HEK293 (cell line): ENCODE data around the gene TMEM125.

Experiments
- CTCF ChIA-PET: fragments of 350-600 bp; formaldehyde crosslinking; extraction: SDS; loops from one replicate; lab custom pipeline; 2021; ENCODE audit warnings: antibody characterized with exemption; lab: Yijun Ruan, JAX
- POLR2A ChIA-PET: fragments of 300-600 bp; formaldehyde crosslinking; extraction: SDS; loops from one replicate; lab custom pipeline; 2020; ENCODE audit warnings: antibody characterized with exemption, inconsistent platforms; lab: Yijun Ruan, JAX
- H3K27ac ChIP-seq: fragments of 200-500 bp; sonication (Bioruptor generic); 2 replicates; pipeline ENCODE4 v1.5.1; 2014; ENCODE audit warnings: low read depth, low read length, control low read depth, inconsistent platforms; ENCODE audit errors: extremely low read depth
- H3K36me3 ChIP-seq, 2 experiments: fragments of 200-500 bp in 1 of 2; sonication (Bioruptor generic) in 1 of 2; 1 replicate in 1 of 2; 2 replicates in 1 of 2; pipeline ENCODE4 v1.5.1; 2014 to 2017; ENCODE audit warnings: inconsistent platforms in 2 of 2, low read length in 2 of 2; ENCODE audit not compliant: control insufficient read depth in 2 of 2, insufficient read depth in 1 of 2
- H3K4me1 ChIP-seq: fragments of 200-500 bp; sonication (Bioruptor generic); 2 replicates; pipeline ENCODE4 v1.5.1; 2014; ENCODE audit warnings: mild to moderate bottlenecking, low read length, inconsistent platforms; ENCODE audit not compliant: control insufficient read depth, insufficient read depth
- H3K4me3 ChIP-seq: 2 replicates; pipeline ENCODE4 v1.5.1; 2011; ENCODE audit warnings: low read depth, mild to moderate bottlenecking, control low read depth, low read length, moderate library complexity
- H3K9me3 ChIP-seq: fragments of 200-500 bp; sonication (Bioruptor generic); 2 replicates; pipeline ENCODE4 v1.5.1; 2014; ENCODE audit warnings: low read depth, low read length, inconsistent platforms; ENCODE audit not compliant: control insufficient read depth, insufficient read depth
- EGR2 ChIP-seq: fragments of 450-650 bp; formaldehyde crosslinking; IDR thresholded peaks from 2 replicates; pipeline ENCODE4 v1.5.1; 2016; ENCODE audit warnings: low read depth, missing biosample characterization, missing genetic modification characterization
- GFI1B ChIP-seq: fragments of 450-650 bp; formaldehyde crosslinking; IDR thresholded peaks from 2 replicates; pipeline ENCODE4 v1.5.1; 2016; ENCODE audit warnings: missing biosample characterization, missing genetic modification characterization
- GLIS1 ChIP-seq: fragments of 450-650 bp; formaldehyde crosslinking; IDR thresholded peaks from 2 replicates; pipeline ENCODE4 v1.5.1; 2016; ENCODE audit warnings: missing biosample characterization, missing genetic modification characterization
- HOXA7 ChIP-seq: sonication (generic); formaldehyde crosslinking; IDR thresholded peaks from 2 replicates; pipeline ENCODE4 v1.8.1; 2022; ENCODE audit warnings: missing genetic modification reagents, borderline replicate concordance
- OVOL3 ChIP-seq: fragments of 450-650 bp; formaldehyde crosslinking; IDR thresholded peaks from 2 replicates; pipeline ENCODE4 v1.5.1; 2016; ENCODE audit warnings: missing biosample characterization, missing genetic modification characterization
- PATZ1 ChIP-seq: fragments of 450-650 bp; formaldehyde crosslinking; IDR thresholded peaks from 2 replicates; pipeline ENCODE4 v1.5.1; 2016; ENCODE audit warnings: missing biosample characterization, missing genetic modification characterization
- SP7 ChIP-seq: fragments of 450-650 bp; formaldehyde crosslinking; IDR thresholded peaks from 2 replicates; pipeline ENCODE4 v1.5.1; 2016; ENCODE audit warnings: missing biosample characterization, missing genetic modification characterization
- ZNF146 ChIP-seq: fragments of 450-650 bp; formaldehyde crosslinking; IDR thresholded peaks from 2 replicates; pipeline ENCODE4 v1.5.1; 2016; ENCODE audit warnings: missing biosample characterization, missing genetic modification characterization
- ZNF148 ChIP-seq: fragments of 450-650 bp; formaldehyde crosslinking; IDR thresholded peaks from 2 replicates; pipeline ENCODE4 v1.5.0; 2017; ENCODE audit warnings: missing biosample characterization, missing genetic modification characterization, borderline replicate concordance
- ZNF157 ChIP-seq: fragments of 450-650 bp; formaldehyde crosslinking; IDR thresholded peaks from 2 replicates; pipeline ENCODE4 v1.5.1; 2016; ENCODE audit warnings: missing biosample characterization, missing genetic modification characterization
- ZNF184 ChIP-seq: fragments of 450-650 bp; IDR thresholded peaks from 2 replicates; pipeline ENCODE4 v1.5.1; 2018; ENCODE audit warnings: missing biosample characterization, mild to moderate bottlenecking, missing genetic modification characterization
- ZNF214 ChIP-seq: fragments of 450-650 bp; formaldehyde crosslinking; IDR thresholded peaks from 2 replicates; pipeline ENCODE4 v1.5.1; 2017; ENCODE audit warnings: missing biosample characterization, mild to moderate bottlenecking, missing genetic modification characterization, borderline replicate concordance
- ZNF23 ChIP-seq: fragments of 450-650 bp; formaldehyde crosslinking; IDR thresholded peaks from 2 replicates; pipeline ENCODE4 v1.5.1; 2016; ENCODE audit warnings: missing biosample characterization, missing genetic modification characterization, borderline replicate concordance
- ZNF394 ChIP-seq: fragments of 450-650 bp; formaldehyde crosslinking; IDR thresholded peaks from 2 replicates; pipeline ENCODE4 v1.5.1; 2016; ENCODE audit warnings: missing biosample characterization, missing genetic modification characterization, mild to moderate bottlenecking, moderate library complexity, borderline replicate concordance
- ZNF501 ChIP-seq: fragments of 450-650 bp; formaldehyde crosslinking; IDR thresholded peaks from 2 replicates; pipeline ENCODE4 v1.5.1; 2016; ENCODE audit warnings: missing biosample characterization, missing genetic modification characterization
- ZNF548 ChIP-seq: fragments of 450-650 bp; formaldehyde crosslinking; IDR thresholded peaks from 2 replicates; pipeline ENCODE4 v1.5.1; 2016; ENCODE audit warnings: missing biosample characterization, missing genetic modification characterization
- ZNF555 ChIP-seq: fragments of 450-650 bp; formaldehyde crosslinking; conservative IDR thresholded peaks from 2 replicates; pipeline ENCODE4 v1.5.1; 2017; ENCODE audit warnings: missing biosample characterization, mild to moderate bottlenecking, missing genetic modification characterization, inconsistent platforms
- ZNF560 ChIP-seq: fragments of 450-650 bp; formaldehyde crosslinking; IDR thresholded peaks from 2 replicates; pipeline ENCODE4 v1.5.1; 2017; ENCODE audit warnings: missing biosample characterization, missing genetic modification characterization, borderline replicate concordance
- ZNF571 ChIP-seq: fragments of 450-650 bp; formaldehyde crosslinking; IDR thresholded peaks from 2 replicates; pipeline ENCODE4 v1.5.0; 2017; ENCODE audit warnings: missing biosample characterization, missing genetic modification characterization
- ZNF585B ChIP-seq: fragments of 450-650 bp; formaldehyde crosslinking; IDR thresholded peaks from 2 replicates; pipeline ENCODE4 v1.5.1; 2016; ENCODE audit warnings: missing biosample characterization, missing genetic modification characterization
- ZNF610 ChIP-seq: fragments of 450-650 bp; formaldehyde crosslinking; IDR thresholded peaks from 2 replicates; pipeline ENCODE4 v1.5.1; 2016; ENCODE audit warnings: missing biosample characterization, missing genetic modification characterization, borderline replicate concordance
- ZNF654 ChIP-seq: fragments of 450-650 bp; formaldehyde crosslinking; IDR thresholded peaks from 2 replicates; pipeline ENCODE4 v1.5.1; 2016; ENCODE audit warnings: low read depth, missing biosample characterization, missing genetic modification characterization
- ZNF660 ChIP-seq: fragments of 450-650 bp; IDR thresholded peaks from 2 replicates; pipeline ENCODE4 v1.5.1; 2018; ENCODE audit warnings: missing biosample characterization, mild to moderate bottlenecking, missing genetic modification characterization
- ZNF777 ChIP-seq: fragments of 450-650 bp; formaldehyde crosslinking; IDR thresholded peaks from 2 replicates; pipeline ENCODE4 v1.5.1; 2017; ENCODE audit warnings: missing biosample characterization, missing genetic modification characterization, borderline replicate concordance
- ZNF830 ChIP-seq: fragments of 450-650 bp; IDR thresholded peaks from 2 replicates; pipeline ENCODE4 v1.5.0; 2018; ENCODE audit warnings: missing biosample characterization, missing genetic modification characterization, low read depth, mild to moderate bottlenecking, moderate library complexity
- TF ChIP-seq, protein P1 (sequence below): fragments of 450-650 bp; formaldehyde crosslinking; IDR thresholded peaks from 2 replicates; pipeline ENCODE4 v1.5.1; 2016; ENCODE audit warnings: missing biosample characterization, missing genetic modification characterization, low read depth

TMEM125 gene

DNA sequence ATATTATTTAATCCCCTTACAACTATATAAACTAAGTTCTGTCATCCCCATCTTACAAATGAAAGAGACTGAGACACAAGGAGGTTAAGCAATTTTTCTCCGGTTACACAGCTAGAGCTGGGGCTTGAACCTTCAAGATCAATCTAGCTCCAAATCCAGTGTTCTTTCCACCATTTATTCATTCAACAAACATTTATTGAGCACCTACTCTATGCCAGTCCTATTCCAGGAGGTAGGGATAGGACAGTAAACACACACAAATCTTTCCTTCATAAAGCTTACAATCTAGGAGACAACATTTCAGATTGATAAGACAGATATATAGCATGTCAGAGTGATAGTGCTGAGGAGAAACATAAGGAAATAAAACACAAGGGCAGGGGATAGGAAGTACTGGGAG lies 2.9 kb upstream of the TMEM125 start:
- Histone ChIP-seq H3K36me3 (no peaks in the 10 kb centered on the region), H3K9me3 (no peaks in the 10 kb centered on the region), H3K4me1 (no peaks in the 10 kb centered on the region), H3K4me3 (no peak overlapping the region), H3K27ac (no peak overlapping the region)
- ChIA-PET CTCF (interaction anchor here (1.0 kb wide), 1 partner anchor 19 kb away, joined by 5 read pairs; no protein-coding TSS in a partner anchor), POLR2A (no interaction called here)
- no peak for TF ChIP-seq ZNF555
- TF ChIP-seq ZNF501 (tag by site-specific recombination) = no peak
- no peak for TF ChIP-seq PATZ1 (tag by site-specific recombination)
- TF ChIP-seq ZNF157 (tag by site-specific recombination) = no peak
- no peak for TF ChIP-seq ZNF560 (tag by site-specific recombination)
- TF ChIP-seq ZNF654 = no peak
- no peak for TF ChIP-seq ZNF548
- no peak for TF ChIP-seq EGR2 (tag by site-specific recombination)
- TF ChIP-seq ZNF148 (tag by site-specific recombination) = no peak

DNA sequence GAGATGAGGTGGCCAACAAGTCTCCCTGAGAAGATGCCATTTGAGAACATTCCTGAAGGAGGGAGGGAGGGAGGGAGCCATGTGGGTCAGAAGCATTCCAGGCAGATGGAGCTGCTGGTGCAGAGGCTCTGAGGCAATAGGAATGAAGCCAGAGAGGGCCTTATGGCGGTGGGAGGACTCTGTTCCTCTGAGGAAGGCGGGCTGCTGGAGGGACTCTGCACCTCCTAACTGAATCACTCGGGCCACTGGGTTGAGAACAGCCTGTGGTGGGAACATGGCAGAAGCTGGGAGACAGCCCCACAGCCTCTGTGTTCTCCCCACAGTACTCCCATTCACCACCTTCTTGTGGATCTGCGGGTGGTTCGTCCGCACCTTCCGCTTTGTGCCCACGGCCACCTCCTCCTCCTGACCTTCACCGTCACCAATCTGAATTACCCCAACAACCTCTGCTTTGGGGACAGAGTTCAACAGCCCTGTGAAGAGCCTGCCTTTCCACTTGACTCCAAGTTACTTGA lies 2.4 kb upstream of the TMEM125 start:
- ChIA-PET POLR2A (no interaction called here), CTCF (interaction anchor here (0.6 to 1.0 kb wide), 2 partner anchors 19 to 1452 kb away, joined by 3 to 5 read pairs; no protein-coding TSS in a partner anchor)
- TF ChIP-seq GLIS1 = no peak
- TF ChIP-seq ZNF610 (tag by site-specific recombination) = no peak

GRCh38 chr1:43267818-43268425 lies 1.9 kb upstream of the TMEM125 start:
- H3K36me3 ChIP-seq = no peaks in the 10 kb centered on the region
- H3K27ac ChIP-seq = no peak overlapping the region
- no peaks in the 10 kb centered on the region for H3K4me1 ChIP-seq
- ChIA-PET CTCF (interaction anchor here (0.6 kb wide), 1 partner anchor 1453 kb away, joined by 3 read pairs; no protein-coding TSS in a partner anchor), POLR2A (no interaction called here)
- TF ChIP-seq SP7 (tag by site-specific recombination) = no peak
- no peak for TF ChIP-seq ZNF585B
- TF ChIP-seq ZNF830 = no peak
- no peak for TF ChIP-seq ZNF394 (tag by site-specific recombination)
- TF ChIP-seq, protein P1, sequence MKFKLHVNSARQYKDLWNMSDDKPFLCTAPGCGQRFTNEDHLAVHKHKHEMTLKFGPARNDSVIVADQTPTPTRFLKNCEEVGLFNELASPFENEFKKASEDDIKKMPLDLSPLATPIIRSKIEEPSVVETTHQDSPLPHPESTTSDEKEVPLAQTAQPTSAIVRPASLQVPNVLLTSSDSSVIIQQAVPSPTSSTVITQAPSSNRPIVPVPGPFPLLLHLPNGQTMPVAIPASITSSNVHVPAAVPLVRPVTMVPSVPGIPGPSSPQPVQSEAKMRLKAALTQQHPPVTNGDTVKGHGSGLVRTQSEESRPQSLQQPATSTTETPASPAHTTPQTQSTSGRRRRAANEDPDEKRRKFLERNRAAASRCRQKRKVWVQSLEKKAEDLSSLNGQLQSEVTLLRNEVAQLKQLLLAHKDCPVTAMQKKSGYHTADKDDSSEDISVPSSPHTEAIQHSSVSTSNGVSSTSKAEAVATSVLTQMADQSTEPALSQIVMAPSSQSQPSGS (tag by site-specific recombination) = no peak
- TF ChIP-seq ZNF157 (tag by site-specific recombination) = no peak
- TF ChIP-seq HOXA7 = no peak
- TF ChIP-seq ZNF23 (tag by site-specific recombination) = no peak
- TF ChIP-seq ZNF571 (tag by site-specific recombination) = no peak
- no peak for TF ChIP-seq OVOL3 (tag by site-specific recombination)
- TF ChIP-seq GFI1B (tag by site-specific recombination) = no peak
- no peak for TF ChIP-seq ZNF777 (tag by site-specific recombination)
- TF ChIP-seq ZNF560 (tag by site-specific recombination) = no peak
- TF ChIP-seq ZNF184 (tag by site-specific recombination) = no peak
- TF ChIP-seq ZNF660 (tag by site-specific recombination) = no peak
- TF ChIP-seq ZNF214 (tag by site-specific recombination) = no peak
- no peak for TF ChIP-seq ZNF146 (tag by site-specific recombination)
- H3K4me3 ChIP-seq = no peak overlapping the region
- H3K9me3 ChIP-seq = no peaks in the 10 kb centered on the region

More for the DNA sequence above, 2.4 kb upstream of the TMEM125 start:
- Histone ChIP-seq H3K4me3 (no peak overlapping the region), H3K36me3 (no peaks in the 10 kb centered on the region), H3K27ac (no peak overlapping the region), H3K9me3 (no peaks in the 10 kb centered on the region), H3K4me1 (no peaks in the 10 kb centered on the region)
